Lung (tissue), 12 donors: ENCODE results near the gene MCCC2. TPM values are rescaled to one million over a fixed set of nuclear protein-coding genes. Genes with fewer than 3 reads are reported as not detected.
"Not testable (repeated sequence)": the region's sequence is repeated elsewhere in the genome, so short reads cannot be mapped to it uniquely, and the experiment has no call there.

Experiments
- ATAC-seq: fragments of 200-7000 bp; cut with Tn5 transposase; one replicate; pipeline ENCODE4 v1.9.1; 2020; ENCODE audit warnings: moderate number of reproducible peaks; ENCODE audit not compliant: insufficient read depth, low FRiP score
- DNase-seq, 3 donors: peaks; one replicate each; pipeline ENCODE4 v3.0.0-alpha.2; 2013 to 2017
- H3K27ac ChIP-seq, 2 donors: one replicate each; pipeline ENCODE4 v1.5.1; 2013; ENCODE audit warnings: mild to moderate bottlenecking in 2 of 2, moderate library complexity in 2 of 2, control low read depth in 1 of 2, inconsistent platforms in 1 of 2, low read depth in 1 of 2, low read length in 1 of 2
- H3K27me3 ChIP-seq, 3 donors: one replicate each; pipeline ENCODE4 v1.5.1; 2013; ENCODE audit warnings: low read length in 2 of 3; ENCODE audit not compliant: control insufficient read depth in 3 of 3, insufficient read depth in 3 of 3
- H3K36me3 ChIP-seq, 4 donors: one replicate each; pipeline ENCODE4 v1.5.1; 2013; ENCODE audit warnings: low read length in 4 of 4, mild to moderate bottlenecking in 1 of 4, moderate library complexity in 1 of 4; ENCODE audit not compliant: control insufficient read depth in 4 of 4, insufficient read depth in 4 of 4
- H3K4me1 ChIP-seq, 5 donors: one replicate each; pipeline ENCODE4 v1.5.1; 2013; ENCODE audit warnings: low read length in 5 of 5, mild to moderate bottlenecking in 2 of 5, moderate library complexity in 1 of 5; ENCODE audit not compliant: control insufficient read depth in 5 of 5, insufficient read depth in 5 of 5
- H3K4me3 ChIP-seq: one replicate; pipeline ENCODE4 v1.5.1; 2013; ENCODE audit warnings: mild to moderate bottlenecking, control low read depth, moderate library complexity
- H3K9ac ChIP-seq, 2 donors: one replicate each; pipeline ENCODE4 v1.5.1; 2013; ENCODE audit warnings: low read length in 2 of 2, control low read depth in 1 of 2; ENCODE audit not compliant: insufficient read depth in 1 of 2
- H3K9me3 ChIP-seq, 4 donors: one replicate each; pipeline ENCODE4 v1.5.1; 2013; ENCODE audit warnings: low read length in 3 of 4, mild to moderate bottlenecking in 1 of 4, moderate library complexity in 1 of 4; ENCODE audit not compliant: control insufficient read depth in 4 of 4, insufficient read depth in 3 of 4
- CTCF ChIP-seq: IDR thresholded peaks from 2 replicates; pipeline ENCODE4 v1.5.1; 2012; ENCODE audit warnings: mild to moderate bottlenecking; ENCODE audit errors: control extremely low read depth, extremely low read depth
- WGBS, 2 donors: extraction: QIAGEN DNeasy Blood & Tissue Kit; methylation state at CpG; one replicate each; pipeline ENCODE4 v1.1.7; 2013; 5-methylcytosine and 5-hydroxymethylcytosine counted together
- polyA plus RNA-seq, 2 donors: library from polyadenylated mRNA; stranded (reverse); fragments of 200-250 nt; gene quantifications; one replicate each; pipeline ENCODE4 v1.2.1, GENCODE V29; 2013
- total RNA-seq, 2 donors: library from RNA; depleted of rRNA in 1 of 2; stranded (reverse); fragments of >200 nt in 1 of 2; gene quantifications; one replicate each; pipeline ENCODE4 v1.2.1, GENCODE V29; 2014 to 2021
- donor health status: control.
- donor health status: control.
- donor health status: Bipolar disorder and iron deficiency.
- donor health status: healthy.
- donor health status: DM: yes; HTN: yes; CAD: no.

MCCC2 gene
- total and polyA plus RNA-seq, 4 donors = 20.0 to 46.2 (median 32.6) TPM

GRCh38 chr5:71563161-71563560, 24.0 kb upstream of the MCCC2 start:
- no peaks in the 10 kb centered on the region for H3K27me3 ChIP-seq
- no peak for TF ChIP-seq CTCF
- H3K9me3 ChIP-seq = no peaks in the 10 kb centered on the region
- DNase-seq (no peak), ATAC-seq (no peak)
- no peak overlapping the region for H3K9ac ChIP-seq
- no peak overlapping the region for H3K27ac ChIP-seq
- no peak overlapping the region for H3K4me3 ChIP-seq
- H3K36me3 ChIP-seq = peaks cover 13 to 38% (median 26%) of the 10 kb centered on the region in 4 donors
- H3K4me1 ChIP-seq = no peaks in the 10 kb centered on the region
- WGBS, 2 donors = 97 to 98% methylated on average over 4 of the region's 4 CpGs

GRCh38 chr5:71564895-71565294, 22.2 kb upstream of the MCCC2 start:
- Histone ChIP-seq H3K27me3 (no peaks in the 10 kb centered on the region), H3K36me3 (peaks cover 14 to 33% (median 22%) of the 10 kb centered on the region in 4 donors), H3K9ac (no peak overlapping the region), H3K4me1 (no peaks in the 10 kb centered on the region), H3K9me3 (no peaks in the 10 kb centered on the region), H3K4me3 (no peak overlapping the region), H3K27ac (no peak overlapping the region)
- no peak for TF ChIP-seq CTCF
- no peak for DNase-seq
- ATAC-seq = no peak

- Histone ChIP-seq H3K27me3 (no peaks in the 10 kb centered on the region), H3K9ac (no peak overlapping the region), H3K27ac (no peak overlapping the region), H3K36me3 (peaks cover 3 to 10% (median 6%) of the 10 kb centered on the region in 4 donors), H3K4me3 (no peak overlapping the region), H3K9me3 (no peaks in the 10 kb centered on the region), H3K4me1 (peaks cover 0 to 2% (median 0%) of the 10 kb centered on the region in 5 donors)
- ATAC-seq = no peak
- TF ChIP-seq CTCF = no peak
- WGBS, 2 donors = 70 to 95% methylated on average over 5 of the region's 5 CpGs
- DNase-seq = no peak
Observed at GRCh38 chr5:71569748-71570509, 17.2 kb upstream of the MCCC2 start.

GRCh38 chr5:71571811-71572210, 15.3 kb upstream of the MCCC2 start:
- not testable (repeated sequence) for H3K27me3 ChIP-seq, H3K36me3 ChIP-seq, H3K9ac ChIP-seq, H3K4me3 ChIP-seq, H3K27ac ChIP-seq, ATAC-seq, H3K9me3 ChIP-seq, H3K4me1 ChIP-seq, DNase-seq
- 89 to 96% methylated on average over 7 of the region's 7 CpGs for WGBS, 2 donors
